ENCODE data around the gene HMCES.

HMCES gene

GRCh38 chr3:129323651-129324294 is 45.1 kb downstream of the HMCES start:
- no peak overlapping the region for H4K8ac ChIP-seq (ENCODE audit: low read depth, low read length)
- H3K4me1 ChIP-seq (ENCODE audit: control insufficient read depth in 2 of 2, insufficient read depth in 1 of 2, low read depth in 1 of 2, low read length in 2 of 2): no peaks in the 10 kb centered on the region
- no peak overlapping the region for H3K4ac ChIP-seq (ENCODE audit: low read length)
- WGBS, 2 donors (ENCODE audit: extremely low coverage in 2 of 2, insufficient read length in 2 of 2, insufficient replicate concordance in 1 of 2): no CpG with 5 or more reads among the region's 12 CpGs
- H4K91ac ChIP-seq (ENCODE audit: low read depth, low read length, poor library complexity): no peak overlapping the region
- H3K79me1 ChIP-seq (ENCODE audit: low read depth, low read length): peaks cover 9% of the 10 kb centered on the region
- no peak overlapping the region for H3K18ac ChIP-seq (ENCODE audit: low read length)
- H3K27me3 ChIP-seq (ENCODE audit: control insufficient read depth in 3 of 3, insufficient read depth in 3 of 3, low read depth in 1 of 3, low read length in 3 of 3): peaks cover 0 to 2% (median 0%) of the 10 kb centered on the region in 3 experiments
- no peak overlapping the region for H2AK5ac ChIP-seq (ENCODE audit: low read depth, low read length)
- no peak overlapping the region for H2BK12ac ChIP-seq (ENCODE audit: low read length)
- H3K4me2 ChIP-seq (ENCODE audit: insufficient read depth, low read length, poor library complexity, severe bottlenecking): no peak overlapping the region
- H3K27ac ChIP-seq (replicated peaks; ENCODE audit: low read length): no peak overlapping the region
- no peak overlapping the region for H2BK120ac ChIP-seq (ENCODE audit: low read depth, low read length)
- no peak overlapping the region for H3K23ac ChIP-seq (ENCODE audit: low read depth, low read length, poor library complexity)
- H3K9me3 ChIP-seq (replicated peaks in 1 of 2; ENCODE audit: control insufficient read depth in 2 of 2, insufficient read depth in 1 of 2, low read depth in 1 of 2, low read length in 2 of 2): peaks cover 0 to 3% of the 10 kb centered on the region in 2 donors
- H3K36me3 ChIP-seq (replicated peaks in 1 of 2; ENCODE audit: control insufficient read depth in 2 of 2, insufficient read depth in 2 of 2, low read length in 2 of 2): peaks cover 31 to 51% of the 10 kb centered on the region in 2 donors
- DNase-seq (ENCODE audit: low spot score): no peak
- no peak overlapping the region for H3K4me3 ChIP-seq (ENCODE audit: low read length in 2 of 2)
- H2BK15ac ChIP-seq (ENCODE audit: low read length): no peak overlapping the region
- no peak overlapping the region for H2BK5ac ChIP-seq (ENCODE audit: low read length)
- no peak overlapping the region for H3K14ac ChIP-seq (ENCODE audit: low read length)
- H3K9ac ChIP-seq (ENCODE audit: low read depth, low read length, poor library complexity): no peak overlapping the region
- no peak overlapping the region for H2AFZ ChIP-seq (ENCODE audit: low read length)

- Histone ChIP-seq H3K36me3 (replicated peaks in 1 of 2; ENCODE audit: control insufficient read depth in 2 of 2, insufficient read depth in 2 of 2, low read length in 2 of 2) (peaks cover 31 to 44% of the 10 kb centered on the region in 2 donors), H3K27me3 (ENCODE audit: control insufficient read depth in 3 of 3, insufficient read depth in 3 of 3, low read depth in 1 of 3, low read length in 3 of 3) (peaks cover 0 to 2% (median 0%) of the 10 kb centered on the region in 3 experiments), H3K9me3 (replicated peaks in 1 of 2; ENCODE audit: control insufficient read depth in 2 of 2, insufficient read depth in 1 of 2, low read depth in 1 of 2, low read length in 2 of 2) (peaks cover 0 to 3% of the 10 kb centered on the region in 2 donors), H2BK12ac (ENCODE audit: low read length) (peak overlapping the region; percentile 41), H3K27ac (replicated peaks; ENCODE audit: low read length) (no peak overlapping the region), H2BK120ac (ENCODE audit: low read depth, low read length) (no peak overlapping the region), H2BK5ac (ENCODE audit: low read length) (no peak overlapping the region), H4K91ac (ENCODE audit: low read depth, low read length, poor library complexity) (no peak overlapping the region), H3K79me1 (ENCODE audit: low read depth, low read length) (peaks cover 9% of the 10 kb centered on the region), H3K4me1 (ENCODE audit: control insufficient read depth in 2 of 2, insufficient read depth in 1 of 2, low read depth in 1 of 2, low read length in 2 of 2) (no peaks in the 10 kb centered on the region), H2AFZ (ENCODE audit: low read length) (no peak overlapping the region), H3K18ac (ENCODE audit: low read length) (no peak overlapping the region), H3K23ac (ENCODE audit: low read depth, low read length, poor library complexity) (no peak overlapping the region), H3K14ac (ENCODE audit: low read length) (no peak overlapping the region), H3K4me3 (ENCODE audit: low read length in 2 of 2) (no peak overlapping the region), H2BK15ac (ENCODE audit: low read length) (no peak overlapping the region), H4K8ac (ENCODE audit: low read depth, low read length) (no peak overlapping the region), H3K4ac (ENCODE audit: low read length) (no peak overlapping the region), H3K9ac (ENCODE audit: low read depth, low read length, poor library complexity) (no peak overlapping the region), H2AK5ac (ENCODE audit: low read depth, low read length) (no peak overlapping the region), H3K4me2 (ENCODE audit: insufficient read depth, low read length, poor library complexity, severe bottlenecking) (no peak overlapping the region)
- DNase-seq (ENCODE audit: low spot score): no peak
- no CpG with 5 or more reads among the region's 12 CpGs for WGBS, 2 donors (ENCODE audit: extremely low coverage in 2 of 2, insufficient read length in 2 of 2, insufficient replicate concordance in 1 of 2)
Measured at GRCh38 chr3:129324855-129325254, 46.2 kb downstream of the HMCES start.

DNA sequence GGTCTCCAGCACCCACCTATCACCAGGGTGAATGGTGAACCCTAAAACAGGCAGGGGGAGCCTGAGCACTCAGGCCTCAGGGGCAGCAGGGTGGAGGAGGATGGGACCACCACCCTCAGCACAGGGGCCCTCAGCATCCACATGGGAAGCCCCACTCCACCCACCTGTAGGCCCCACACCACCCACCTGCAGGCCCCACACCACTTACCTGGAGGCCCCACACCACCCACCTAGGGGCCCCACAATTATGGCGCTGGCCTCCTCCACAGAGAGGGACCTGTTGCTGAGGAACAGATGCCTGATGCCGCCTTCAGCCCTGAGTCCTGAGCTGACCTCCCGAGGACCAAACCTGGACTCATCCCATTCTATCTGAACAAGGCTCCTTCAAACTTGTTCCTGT is 46.7 kb downstream of the HMCES start:
- no peak overlapping the region for H3K23ac ChIP-seq (ENCODE audit: low read depth, low read length, poor library complexity)
- H4K8ac ChIP-seq (ENCODE audit: low read depth, low read length): no peak overlapping the region
- H3K18ac ChIP-seq (ENCODE audit: low read length): no peak overlapping the region
- peaks cover 0 to 2% (median 0%) of the 10 kb centered on the region in 3 experiments for H3K27me3 ChIP-seq (ENCODE audit: control insufficient read depth in 3 of 3, insufficient read depth in 3 of 3, low read depth in 1 of 3, low read length in 3 of 3)
- H2AFZ ChIP-seq (ENCODE audit: low read length): no peak overlapping the region
- peak overlapping the region; percentile 41 for H2BK12ac ChIP-seq (ENCODE audit: low read length)
- no peaks in the 10 kb centered on the region for H3K4me1 ChIP-seq (ENCODE audit: control insufficient read depth in 2 of 2, insufficient read depth in 1 of 2, low read depth in 1 of 2, low read length in 2 of 2)
- no peak overlapping the region for H3K27ac ChIP-seq (replicated peaks; ENCODE audit: low read length)
- H3K4ac ChIP-seq (ENCODE audit: low read length): no peak overlapping the region
- H3K9me3 ChIP-seq (replicated peaks in 1 of 2; ENCODE audit: control insufficient read depth in 2 of 2, insufficient read depth in 1 of 2, low read depth in 1 of 2, low read length in 2 of 2): peaks cover 0 to 3% of the 10 kb centered on the region in 2 donors
- H3K4me2 ChIP-seq (ENCODE audit: insufficient read depth, low read length, poor library complexity, severe bottlenecking): no peak overlapping the region
- no peak overlapping the region for H2AK5ac ChIP-seq (ENCODE audit: low read depth, low read length)
- H2BK5ac ChIP-seq (ENCODE audit: low read length): no peak overlapping the region
- H2BK120ac ChIP-seq (ENCODE audit: low read depth, low read length): no peak overlapping the region
- H3K14ac ChIP-seq (ENCODE audit: low read length): no peak overlapping the region
- H3K79me1 ChIP-seq (ENCODE audit: low read depth, low read length): peaks cover 9% of the 10 kb centered on the region
- H4K91ac ChIP-seq (ENCODE audit: low read depth, low read length, poor library complexity): no peak overlapping the region
- H3K4me3 ChIP-seq (ENCODE audit: low read length in 2 of 2): no peak overlapping the region
- H2BK15ac ChIP-seq (ENCODE audit: low read length): no peak overlapping the region
- DNase-seq (ENCODE audit: low spot score): no peak
- peak overlapping the region; percentile 4 for H3K9ac ChIP-seq (ENCODE audit: low read depth, low read length, poor library complexity)
- H3K36me3 ChIP-seq (replicated peaks in 1 of 2; ENCODE audit: control insufficient read depth in 2 of 2, insufficient read depth in 2 of 2, low read length in 2 of 2): peaks cover 29 to 39% of the 10 kb centered on the region in 2 donors
- WGBS, 2 donors (ENCODE audit: extremely low coverage in 2 of 2, insufficient read length in 2 of 2, insufficient replicate concordance in 1 of 2): no CpG with 5 or more reads among the region's 3 CpGs

GRCh38 chr3:129326138-129326537 is 47.5 kb downstream of the HMCES start:
- peaks cover 9% of the 10 kb centered on the region for H3K79me1 ChIP-seq (ENCODE audit: low read depth, low read length)
- no CpG with 5 or more reads among the region's 12 CpGs for WGBS, 2 donors (ENCODE audit: extremely low coverage in 2 of 2, insufficient read length in 2 of 2, insufficient replicate concordance in 1 of 2)
- peaks cover 22 to 31% of the 10 kb centered on the region in 2 donors for H3K36me3 ChIP-seq (replicated peaks in 1 of 2; ENCODE audit: control insufficient read depth in 2 of 2, insufficient read depth in 2 of 2, low read length in 2 of 2)
- no peak overlapping the region for H3K4ac ChIP-seq (ENCODE audit: low read length)
- no peak overlapping the region for H4K91ac ChIP-seq (ENCODE audit: low read depth, low read length, poor library complexity)
- peak overlapping the region; percentile 8 for H3K18ac ChIP-seq (ENCODE audit: low read length)
- no peak overlapping the region for H4K8ac ChIP-seq (ENCODE audit: low read depth, low read length)
- H3K4me3 ChIP-seq (ENCODE audit: low read length in 2 of 2): no peak overlapping the region
- DNase-seq (ENCODE audit: low spot score): no peak
- peak overlapping the region; percentile 21 for H3K9ac ChIP-seq (ENCODE audit: low read depth, low read length, poor library complexity)
- H3K23ac ChIP-seq (ENCODE audit: low read depth, low read length, poor library complexity): no peak overlapping the region
- H2BK5ac ChIP-seq (ENCODE audit: low read length): no peak overlapping the region
- no peak overlapping the region for H2BK15ac ChIP-seq (ENCODE audit: low read length)
- H3K27me3 ChIP-seq (ENCODE audit: control insufficient read depth in 3 of 3, insufficient read depth in 3 of 3, low read depth in 1 of 3, low read length in 3 of 3): peaks cover 0 to 2% (median 0%) of the 10 kb centered on the region in 3 experiments
- no peak overlapping the region for H3K14ac ChIP-seq (ENCODE audit: low read length)
- H3K27ac ChIP-seq (replicated peaks; ENCODE audit: low read length): no peak overlapping the region
- no peak overlapping the region for H3K4me2 ChIP-seq (ENCODE audit: insufficient read depth, low read length, poor library complexity, severe bottlenecking)
- H3K9me3 ChIP-seq (replicated peaks in 1 of 2; ENCODE audit: control insufficient read depth in 2 of 2, insufficient read depth in 1 of 2, low read depth in 1 of 2, low read length in 2 of 2): peaks cover 0 to under 1% of the 10 kb centered on the region in 2 donors
- no peak overlapping the region for H2AK5ac ChIP-seq (ENCODE audit: low read depth, low read length)
- no peaks in the 10 kb centered on the region for H3K4me1 ChIP-seq (ENCODE audit: control insufficient read depth in 2 of 2, insufficient read depth in 1 of 2, low read depth in 1 of 2, low read length in 2 of 2)
- no peak overlapping the region for H2BK120ac ChIP-seq (ENCODE audit: low read depth, low read length)
- H2AFZ ChIP-seq (ENCODE audit: low read length): no peak overlapping the region
- H2BK12ac ChIP-seq (ENCODE audit: low read length): no peak overlapping the region
